Iris pigment epithelial cell (primary cell): ENCODE measurements around the gene CPED1.
"Not testable (repeated sequence)": the region's sequence is repeated elsewhere in the genome, so short reads cannot be mapped to it uniquely, and the experiment has no call there.

ENCODE experiments used
- DNase-seq: peaks from one replicate; pipeline ENCODE4 v3.0.0-alpha.2; 2011; ENCODE audit warnings: low read depth

The CPED1 gene

GRCh38 chr7:121020249-121020988 is 31.9 kb downstream of the CPED1 start:
- DNase-seq: peak; percentile 85

- DNase-seq: no peak
These were observed 32.8 kb downstream of the CPED1 start for GRCh38 chr7:121020989-121021969.

- no peak for DNase-seq
These were observed 34.7 kb downstream of the CPED1 start for GRCh38 chr7:121023194-121023593.

GRCh38 chr7:121023683-121024511 is 35.4 kb downstream of the CPED1 start:
- no peak for DNase-seq

- no peak for DNase-seq
These were observed 36.1 kb downstream of the CPED1 start for GRCh38 chr7:121024611-121025010.

GRCh38 chr7:121026159-121026558 is 37.6 kb downstream of the CPED1 start:
- no peak for DNase-seq

- DNase-seq: no peak
These were observed 38.1 kb downstream of the CPED1 start for GRCh38 chr7:121026577-121027111.

GRCh38 chr7:121027761-121028669 is 39.5 kb downstream of the CPED1 start:
- DNase-seq: no peak

- no peak for DNase-seq
These were observed 40.8 kb downstream of the CPED1 start for GRCh38 chr7:121029302-121029701.

GRCh38 chr7:121030308-121030707 is 41.8 kb downstream of the CPED1 start:
- DNase-seq: no peak

GRCh38 chr7:121032645-121033460 is 44.3 kb downstream of the CPED1 start:
- DNase-seq: no peak

GRCh38 chr7:121034929-121035328 is 46.4 kb downstream of the CPED1 start:
- no peak for DNase-seq

- DNase-seq: not testable (repeated sequence)
These were observed 48.3 kb downstream of the CPED1 start for GRCh38 chr7:121036776-121037175.

- not testable (repeated sequence) for DNase-seq
These were observed 48.8 kb downstream of the CPED1 start for GRCh38 chr7:121037329-121037728.

- DNase-seq: no peak
These were observed 49.6 kb downstream of the CPED1 start for GRCh38 chr7:121037957-121038716.

GRCh38 chr7:121038717-121039509 is 50.4 kb downstream of the CPED1 start:
- DNase-seq: no peak

- no peak for DNase-seq
These were observed 51.0 kb downstream of the CPED1 start for GRCh38 chr7:121039510-121039822.

- DNase-seq: no peak
These were observed 51.5 kb downstream of the CPED1 start for GRCh38 chr7:121039994-121040393.
